Measurements from ENCODE around the gene PC. TPM values are rescaled to one million over a fixed set of nuclear protein-coding genes. Genes with fewer than 3 reads are reported as not detected.

Gene PC
- total and polyA plus RNA-seq, 11 donors: 2.6 to 22.4 (median 13.1) TPM

DNA sequence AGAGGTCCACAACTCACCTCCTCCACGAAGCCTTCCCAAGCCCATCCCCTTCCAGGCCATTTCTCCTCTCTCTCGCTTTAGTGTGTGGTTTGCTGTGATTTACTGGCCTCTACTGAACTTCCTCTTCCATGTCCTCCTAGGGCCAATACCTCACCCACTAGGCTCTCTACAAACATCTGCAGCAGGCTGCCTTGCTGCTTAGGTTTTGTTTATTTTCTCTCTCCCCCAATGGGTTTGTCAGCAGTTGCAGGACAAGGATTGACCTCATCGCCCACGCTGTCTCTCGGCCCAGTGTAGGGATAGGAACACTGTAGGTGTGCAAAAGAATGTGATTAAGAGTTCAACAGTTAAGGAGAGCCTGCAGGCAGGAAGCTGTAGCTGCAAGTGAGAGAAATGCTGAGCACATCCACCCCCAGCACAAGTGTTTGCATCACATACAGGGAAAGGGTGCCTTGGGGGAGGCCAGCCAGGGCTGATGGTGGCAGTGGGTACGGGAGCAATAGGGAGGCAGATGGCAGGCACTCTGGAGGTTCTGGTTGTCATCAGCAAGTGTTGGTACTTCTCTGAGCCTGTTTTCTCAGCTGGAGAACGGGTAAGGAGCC lies 1.4 kb downstream of the PC start:
- intact Hi-C loops (cut with DNase I): loop anchor here in 2 of 10 donors (5.0 kb wide), 2 partner anchors 99 to 339 kb away; partner anchors contain the start of genes LRFN4 (in 2 of the 2) and RBM14 (in 1 of the 2)
- ATAC-seq (no peak), DNase-seq (peak in 2 of 5 donors; percentile 40 to 47)
- Histone ChIP-seq H3K36me3 (no peaks in the 10 kb centered on the region), H3K27ac (peak overlapping the region in 4 of 12 donors; percentile 17 to 82 (median 68)), H3K4me1 (peaks cover 0 to 18% (median 12%) of the 10 kb centered on the region in 12 donors), H3K4me3 (peak overlapping the region in 1 of 12 donors; percentile 72), H3K9me3 (no peaks in the 10 kb centered on the region), H3K27me3 (no peaks in the 10 kb centered on the region)
- TF ChIP-seq POLR2A (IDR thresholded peaks at IDR 0.05): no peak
- TF ChIP-seq CTCF (IDR thresholded peaks at IDR 0.05): no peak
- 72 to 77% (median 75%) methylated on average over 7 of the region's 7 CpGs for WGBS, 4 donors

DNA sequence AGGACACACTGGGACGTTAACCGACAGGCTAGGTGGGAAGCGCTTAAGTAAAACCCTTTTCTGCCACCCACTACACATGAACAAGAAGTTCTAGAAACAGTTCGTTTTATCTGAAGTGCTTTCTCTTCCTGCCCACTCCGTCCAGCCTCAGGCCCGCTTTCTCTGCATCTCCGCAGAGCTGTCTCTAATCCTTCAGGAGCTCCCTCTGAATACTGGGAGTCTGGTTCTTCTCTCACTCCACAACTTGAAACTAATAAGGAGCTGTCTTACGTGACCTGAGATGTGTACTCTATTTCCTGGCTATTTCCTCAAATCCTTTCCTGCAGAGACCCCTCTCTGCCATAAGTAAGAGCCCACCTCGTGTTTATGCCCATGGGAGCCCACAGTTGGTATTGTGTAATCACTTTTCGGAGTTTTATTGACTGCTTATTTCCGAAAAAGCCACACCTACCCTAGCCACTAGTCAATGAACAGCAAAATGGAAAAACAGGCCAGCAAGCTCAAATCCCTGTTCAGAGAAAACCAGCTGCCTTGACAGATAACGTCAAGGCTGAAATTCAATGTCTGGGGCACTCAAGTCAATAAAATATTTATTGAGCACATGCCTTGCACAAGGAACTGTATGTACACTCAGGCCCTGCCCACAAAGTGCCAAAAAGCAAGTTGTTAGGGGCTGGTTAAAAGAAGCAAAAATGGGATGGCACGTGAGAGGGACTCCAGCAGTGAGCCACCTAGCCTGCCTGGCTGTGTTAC lies 4.9 kb downstream of the PC start:
- intact Hi-C loops (cut with DNase I): no loop called here
- Histone ChIP-seq H3K27me3 (no peaks in the 10 kb centered on the region), H3K4me1 (peaks cover 0 to 12% (median 6%) of the 10 kb centered on the region in 12 donors), H3K9me3 (no peaks in the 10 kb centered on the region), H3K4me3 (no peak overlapping the region), H3K27ac (no peak overlapping the region), H3K36me3 (no peaks in the 10 kb centered on the region)
- DNase-seq (no peak), ATAC-seq (no peak)
- no peak for TF ChIP-seq POLR2A (IDR thresholded peaks at IDR 0.05)
- no peak for TF ChIP-seq CTCF (IDR thresholded peaks at IDR 0.05)
- WGBS, 4 donors: 86 to 89% (median 88%) methylated on average over 13 of the region's 13 CpGs

- Histone ChIP-seq H3K9me3 (no peaks in the 10 kb centered on the region), H3K4me3 (no peak overlapping the region), H3K4me1 (peaks cover 0 to 3% (median 0%) of the 10 kb centered on the region in 12 donors), H3K27ac (no peak overlapping the region), H3K27me3 (no peaks in the 10 kb centered on the region), H3K36me3 (no peaks in the 10 kb centered on the region)
- DNase-seq (no peak), ATAC-seq (no peak)
- intact Hi-C loops (cut with DNase I): no loop called here
- WGBS, 4 donors: 60 to 68% (median 65%) methylated on average over 7 of the region's 7 CpGs
- TF ChIP-seq CTCF (IDR thresholded peaks at IDR 0.05): no peak
- no peak for TF ChIP-seq POLR2A (IDR thresholded peaks at IDR 0.05)
Measured at GRCh38 chr11:66951927-66952337, 6.3 kb downstream of the PC start.

DNA sequence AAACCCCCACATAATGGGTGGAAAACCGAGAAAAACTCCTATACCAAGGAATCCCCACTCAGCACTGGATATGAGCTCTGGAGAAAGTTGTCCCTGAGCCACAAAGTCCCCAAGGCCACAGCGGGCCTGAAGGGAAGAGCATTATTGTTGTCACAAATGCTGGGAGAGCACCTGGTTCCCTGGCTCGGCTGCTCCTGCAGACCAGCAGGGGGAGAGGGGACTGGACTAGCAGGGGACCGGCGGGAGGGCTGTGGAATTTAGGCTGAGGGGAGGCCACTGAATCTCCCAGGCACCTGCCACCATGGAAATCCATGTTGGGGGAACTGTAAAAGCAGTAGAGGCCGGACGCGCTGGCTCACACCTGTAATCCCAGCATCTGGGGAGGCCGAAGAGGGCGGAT lies 7.0 kb downstream of the PC start:
- ATAC-seq (no peak), DNase-seq (no peak)
- peaks cover 0 to 3% (median 0%) of the 10 kb centered on the region in 12 donors for H3K4me1 ChIP-seq
- no peak overlapping the region for H3K4me3 ChIP-seq
- TF ChIP-seq CTCF (IDR thresholded peaks at IDR 0.05) (no peak), POLR2A (IDR thresholded peaks at IDR 0.05) (no peak)
- H3K36me3 ChIP-seq: no peaks in the 10 kb centered on the region
- WGBS, 4 donors: 90 to 95% (median 94%) methylated on average over 10 of the region's 10 CpGs
- H3K9me3 ChIP-seq: no peaks in the 10 kb centered on the region
- no peaks in the 10 kb centered on the region for H3K27me3 ChIP-seq
- no peak overlapping the region for H3K27ac ChIP-seq
- intact Hi-C loops (cut with DNase I): no loop called here

Data from heart left ventricle (tissue), 16 donors.